ENCODE measurements around the gene MAD1L1.

MAD1L1 gene

DNA sequence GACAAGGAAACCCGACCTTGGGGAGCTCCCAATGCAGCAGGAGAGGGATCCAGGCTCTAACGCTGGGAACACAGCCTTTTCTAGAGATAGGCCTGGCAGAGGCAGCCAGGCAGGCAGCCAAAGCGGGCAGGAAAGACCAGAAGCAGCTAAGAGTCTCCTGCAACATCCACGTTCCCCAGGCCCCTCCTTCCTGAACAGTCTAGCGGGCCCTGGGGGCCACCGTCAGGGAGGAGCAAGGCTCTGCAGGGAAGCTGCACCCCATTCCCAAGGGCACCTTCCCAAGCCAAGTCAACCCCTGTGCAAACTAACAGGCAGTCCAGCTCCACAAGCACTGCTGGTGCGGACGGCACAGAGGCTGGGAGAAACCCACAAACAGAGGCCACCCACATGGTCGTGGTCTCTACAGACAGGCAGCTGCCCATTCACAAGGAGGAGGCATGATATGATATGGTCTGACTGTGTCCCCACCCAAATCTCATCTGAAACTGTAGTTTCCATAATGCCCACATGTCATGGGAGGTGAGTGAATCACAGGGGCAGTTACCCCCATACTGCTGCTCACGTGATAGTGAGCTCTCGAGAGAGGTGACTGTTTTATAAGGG lies 115.7 kb downstream of the MAD1L1 start:
- Histone ChIP-seq H3K4me1 (ENCODE audit: control insufficient read depth in 1 of 2, insufficient read depth in 1 of 2, low read depth in 1 of 2, low read length in 1 of 2) (no peaks in the 10 kb centered on the region), H3K27me3 (peaks cover 11% of the 10 kb centered on the region), H3K9me3 (no peaks in the 10 kb centered on the region), H3K36me3 (peaks cover 6% of the 10 kb centered on the region), H3K27ac (no peak overlapping the region), H3K4me3 (ENCODE audit: low read depth in 1 of 2, low read length in 1 of 2) (no peak overlapping the region)
- TF ChIP-seq, protein P1, sequence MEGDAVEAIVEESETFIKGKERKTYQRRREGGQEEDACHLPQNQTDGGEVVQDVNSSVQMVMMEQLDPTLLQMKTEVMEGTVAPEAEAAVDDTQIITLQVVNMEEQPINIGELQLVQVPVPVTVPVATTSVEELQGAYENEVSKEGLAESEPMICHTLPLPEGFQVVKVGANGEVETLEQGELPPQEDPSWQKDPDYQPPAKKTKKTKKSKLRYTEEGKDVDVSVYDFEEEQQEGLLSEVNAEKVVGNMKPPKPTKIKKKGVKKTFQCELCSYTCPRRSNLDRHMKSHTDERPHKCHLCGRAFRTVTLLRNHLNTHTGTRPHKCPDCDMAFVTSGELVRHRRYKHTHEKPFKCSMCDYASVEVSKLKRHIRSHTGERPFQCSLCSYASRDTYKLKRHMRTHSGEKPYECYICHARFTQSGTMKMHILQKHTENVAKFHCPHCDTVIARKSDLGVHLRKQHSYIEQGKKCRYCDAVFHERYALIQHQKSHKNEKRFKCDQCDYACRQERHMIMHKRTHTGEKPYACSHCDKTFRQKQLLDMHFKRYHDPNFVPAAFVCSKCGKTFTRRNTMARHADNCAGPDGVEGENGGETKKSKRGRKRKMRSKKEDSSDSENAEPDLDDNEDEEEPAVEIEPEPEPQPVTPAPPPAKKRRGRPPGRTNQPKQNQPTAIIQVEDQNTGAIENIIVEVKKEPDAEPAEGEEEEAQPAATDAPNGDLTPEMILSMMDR (IDR thresholded peaks at IDR 0.05), result no peak

DNA sequence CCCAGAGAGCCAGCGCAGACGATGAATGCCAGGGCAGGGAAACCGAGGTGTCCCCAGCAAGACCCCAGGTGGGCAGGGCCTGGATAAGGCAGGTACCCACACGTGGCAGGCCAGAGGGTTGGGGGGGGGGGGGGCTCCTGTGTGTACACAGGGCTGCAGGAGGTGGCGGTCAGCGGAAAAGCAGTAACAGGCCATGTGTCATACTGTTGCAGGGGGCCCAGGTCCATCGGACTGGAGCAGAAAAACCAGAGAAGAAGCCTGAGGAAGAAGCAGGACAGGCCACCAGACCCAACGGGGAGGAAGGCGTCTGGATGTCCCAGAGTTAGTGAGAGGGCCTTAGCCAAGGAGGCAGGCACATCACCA lies 116.3 kb downstream of the MAD1L1 start:
- Histone ChIP-seq H3K27ac (no peak overlapping the region), H3K9me3 (no peaks in the 10 kb centered on the region), H3K4me3 (ENCODE audit: low read depth in 1 of 2, low read length in 1 of 2) (no peak overlapping the region), H3K4me1 (ENCODE audit: control insufficient read depth in 1 of 2, insufficient read depth in 1 of 2, low read depth in 1 of 2, low read length in 1 of 2) (no peaks in the 10 kb centered on the region), H3K27me3 (peaks cover 11% of the 10 kb centered on the region), H3K36me3 (no peaks in the 10 kb centered on the region)
- TF ChIP-seq, protein P1 (IDR thresholded peaks at IDR 0.05), result no peak

DNA sequence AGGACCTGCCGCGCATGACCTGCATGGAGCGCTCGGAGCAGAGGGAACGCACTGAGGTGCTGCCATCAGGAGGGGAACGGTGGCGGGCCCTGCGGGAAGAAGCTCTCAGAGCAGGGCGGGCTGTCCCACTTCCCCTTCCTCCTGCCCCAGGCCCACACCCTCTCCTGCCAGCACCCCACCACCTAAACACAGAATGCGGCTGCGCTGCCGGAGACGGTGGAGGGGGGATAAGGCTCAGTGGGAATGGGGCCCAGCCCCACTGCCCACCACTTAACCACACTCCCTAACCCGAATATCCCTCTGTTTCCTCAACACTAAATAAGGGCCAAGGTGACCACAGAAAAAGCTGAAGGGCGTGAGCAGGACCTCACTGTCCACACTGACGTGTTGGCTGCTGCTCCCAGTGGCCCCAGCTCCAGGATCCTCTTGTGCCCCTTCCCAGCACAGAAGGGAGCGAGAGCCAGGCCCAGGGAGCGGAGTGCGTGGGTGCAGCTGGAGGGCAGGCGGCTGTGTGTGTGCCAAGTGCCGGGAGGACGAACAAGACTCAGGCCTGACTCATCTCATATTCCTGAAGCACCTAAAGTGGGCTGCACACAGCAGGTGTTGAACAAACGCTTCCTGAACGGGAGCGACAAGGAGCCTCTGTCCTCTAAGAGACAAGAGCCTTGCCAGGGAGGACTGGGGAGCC lies 116.8 kb downstream of the MAD1L1 start:
- H3K4me1 ChIP-seq (ENCODE audit: control insufficient read depth in 1 of 2, insufficient read depth in 1 of 2, low read depth in 1 of 2, low read length in 1 of 2), result no peaks in the 10 kb centered on the region
- TF ChIP-seq, protein P1 (IDR thresholded peaks at IDR 0.05), result no peak
- no peak overlapping the region for H3K27ac ChIP-seq
- H3K27me3 ChIP-seq, result peaks cover 11% of the 10 kb centered on the region
- no peak overlapping the region for H3K4me3 ChIP-seq (ENCODE audit: low read depth in 1 of 2, low read length in 1 of 2)
- no peaks in the 10 kb centered on the region for H3K9me3 ChIP-seq
- H3K36me3 ChIP-seq, result no peaks in the 10 kb centered on the region

DNA sequence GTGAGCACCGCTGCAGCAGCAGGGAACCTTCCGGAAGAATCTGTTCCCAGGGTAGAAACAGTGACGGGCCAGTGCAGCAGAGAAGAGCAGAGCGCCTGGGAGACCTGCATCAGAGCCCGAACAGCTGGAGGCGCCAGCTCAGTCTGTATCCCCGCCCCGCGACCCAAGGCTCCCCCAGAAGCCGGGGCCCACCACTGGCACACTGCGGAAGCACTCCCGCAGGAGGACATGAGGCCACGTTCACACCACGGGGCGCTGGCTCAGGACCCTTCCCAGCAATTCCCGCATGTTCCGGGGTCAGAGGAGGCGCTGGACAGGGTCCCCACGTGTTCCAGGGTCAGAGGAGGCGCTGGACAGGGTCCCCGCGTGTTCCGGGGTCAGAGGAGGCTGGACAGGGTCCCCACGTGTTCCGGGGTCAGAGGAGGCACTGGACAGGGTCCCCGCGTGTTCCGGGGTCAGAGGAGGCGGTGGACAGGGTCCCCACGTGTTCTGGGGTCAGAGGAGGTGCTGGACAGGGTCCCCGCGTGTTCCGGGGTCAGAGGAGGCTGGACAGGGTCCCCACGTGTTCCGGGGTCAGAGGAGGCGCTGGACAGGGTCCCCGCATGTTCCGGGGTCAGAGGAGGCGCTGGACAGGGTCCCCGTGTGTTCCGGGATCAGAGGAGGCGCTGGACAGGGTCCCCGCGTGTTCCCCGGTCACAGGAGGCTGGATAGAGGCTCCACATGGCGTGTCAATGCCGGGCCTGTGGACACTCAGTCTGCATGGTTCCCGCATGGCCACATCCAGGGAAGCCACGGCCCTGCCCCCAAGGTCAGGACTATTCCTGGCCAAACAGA lies 117.6 kb downstream of the MAD1L1 start:
- Histone ChIP-seq H3K27ac (no peak overlapping the region), H3K36me3 (no peaks in the 10 kb centered on the region), H3K27me3 (peaks cover 11% of the 10 kb centered on the region), H3K9me3 (no peaks in the 10 kb centered on the region), H3K4me1 (ENCODE audit: control insufficient read depth in 1 of 2, insufficient read depth in 1 of 2, low read depth in 1 of 2, low read length in 1 of 2) (no peaks in the 10 kb centered on the region), H3K4me3 (ENCODE audit: low read depth in 1 of 2, low read length in 1 of 2) (no peak overlapping the region)
- TF ChIP-seq, protein P1 (IDR thresholded peaks at IDR 0.05), result no peak

DNA sequence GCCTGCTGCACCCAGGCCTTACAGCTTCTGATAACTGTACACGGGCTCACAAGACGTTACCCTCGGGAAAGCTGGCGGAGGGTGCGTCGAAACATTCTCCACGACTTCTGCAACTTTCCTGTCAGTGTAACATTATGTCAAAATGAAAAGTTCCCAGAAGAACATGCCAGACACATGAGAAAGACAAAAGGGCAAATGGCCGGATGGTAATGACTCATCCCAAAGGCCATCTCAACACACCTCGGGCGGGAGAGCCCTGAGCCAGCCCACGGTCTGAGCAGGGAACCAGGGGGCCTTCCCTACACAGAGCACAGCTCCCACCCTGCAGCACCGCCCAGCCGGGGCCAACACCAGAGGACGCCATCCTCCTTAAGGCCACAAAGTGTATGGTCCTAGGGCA lies 118.7 kb downstream of the MAD1L1 start:
- Histone ChIP-seq H3K27me3 (peaks cover 11% of the 10 kb centered on the region), H3K36me3 (no peaks in the 10 kb centered on the region), H3K27ac (no peak overlapping the region), H3K4me3 (ENCODE audit: low read depth in 1 of 2, low read length in 1 of 2) (no peak overlapping the region), H3K4me1 (ENCODE audit: control insufficient read depth in 1 of 2, insufficient read depth in 1 of 2, low read depth in 1 of 2, low read length in 1 of 2) (no peaks in the 10 kb centered on the region), H3K9me3 (no peaks in the 10 kb centered on the region)
- TF ChIP-seq, protein P1 (IDR thresholded peaks at IDR 0.05), result no peak
